GM06990 (cell line): Measurements from ENCODE around the gene NLN.
"Not testable (repeated sequence)": the region's sequence is repeated elsewhere in the genome, so short reads cannot be mapped to it uniquely, and the experiment has no call there.

Experiments
- DNase-seq: peaks from one replicate; pipeline ENCODE4 v3.0.0-alpha.2; 2011; ENCODE audit not compliant: insufficient read length; ENCODE audit errors: extremely low read depth
- H3K27me3 ChIP-seq: replicated peaks from 2 replicates; pipeline ENCODE4 v1.6.0; 2011; ENCODE audit warnings: low read length; ENCODE audit not compliant: control insufficient read depth, insufficient read depth
- H3K36me3 ChIP-seq: 2 replicates; pipeline ENCODE4 v1.5.1; 2011; ENCODE audit warnings: low read length; ENCODE audit not compliant: control insufficient read depth, insufficient read depth
- H3K4me3 ChIP-seq: replicated peaks from 2 replicates; pipeline ENCODE4 v1.5.1; 2011; ENCODE audit warnings: low read depth, mild to moderate bottlenecking, control low read depth, low read length
- TF ChIP-seq, protein P1 (sequence below): IDR thresholded peaks from 2 replicates; pipeline ENCODE4 v1.5.1; 2011; ENCODE audit warnings: low read length, control low read depth, mild to moderate bottlenecking, inconsistent platforms; ENCODE audit not compliant: insufficient read depth, poor library complexity, severe bottlenecking

Gene NLN

GRCh38 chr5:65805089-65805488, 83.1 kb downstream of the NLN start:
- H3K4me3 ChIP-seq: no peak overlapping the region
- no peak for DNase-seq
- H3K36me3 ChIP-seq: no peaks in the 10 kb centered on the region; the same call in 1 of the 2 replicates
- TF ChIP-seq, protein P1, sequence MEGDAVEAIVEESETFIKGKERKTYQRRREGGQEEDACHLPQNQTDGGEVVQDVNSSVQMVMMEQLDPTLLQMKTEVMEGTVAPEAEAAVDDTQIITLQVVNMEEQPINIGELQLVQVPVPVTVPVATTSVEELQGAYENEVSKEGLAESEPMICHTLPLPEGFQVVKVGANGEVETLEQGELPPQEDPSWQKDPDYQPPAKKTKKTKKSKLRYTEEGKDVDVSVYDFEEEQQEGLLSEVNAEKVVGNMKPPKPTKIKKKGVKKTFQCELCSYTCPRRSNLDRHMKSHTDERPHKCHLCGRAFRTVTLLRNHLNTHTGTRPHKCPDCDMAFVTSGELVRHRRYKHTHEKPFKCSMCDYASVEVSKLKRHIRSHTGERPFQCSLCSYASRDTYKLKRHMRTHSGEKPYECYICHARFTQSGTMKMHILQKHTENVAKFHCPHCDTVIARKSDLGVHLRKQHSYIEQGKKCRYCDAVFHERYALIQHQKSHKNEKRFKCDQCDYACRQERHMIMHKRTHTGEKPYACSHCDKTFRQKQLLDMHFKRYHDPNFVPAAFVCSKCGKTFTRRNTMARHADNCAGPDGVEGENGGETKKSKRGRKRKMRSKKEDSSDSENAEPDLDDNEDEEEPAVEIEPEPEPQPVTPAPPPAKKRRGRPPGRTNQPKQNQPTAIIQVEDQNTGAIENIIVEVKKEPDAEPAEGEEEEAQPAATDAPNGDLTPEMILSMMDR: no peak
- H3K27me3 ChIP-seq: no peaks in the 10 kb centered on the region

- not testable (repeated sequence) for H3K36me3 ChIP-seq, DNase-seq, H3K4me3 ChIP-seq, H3K27me3 ChIP-seq
Measured at GRCh38 chr5:65807494-65807893, 85.5 kb downstream of the NLN start.

DNA sequence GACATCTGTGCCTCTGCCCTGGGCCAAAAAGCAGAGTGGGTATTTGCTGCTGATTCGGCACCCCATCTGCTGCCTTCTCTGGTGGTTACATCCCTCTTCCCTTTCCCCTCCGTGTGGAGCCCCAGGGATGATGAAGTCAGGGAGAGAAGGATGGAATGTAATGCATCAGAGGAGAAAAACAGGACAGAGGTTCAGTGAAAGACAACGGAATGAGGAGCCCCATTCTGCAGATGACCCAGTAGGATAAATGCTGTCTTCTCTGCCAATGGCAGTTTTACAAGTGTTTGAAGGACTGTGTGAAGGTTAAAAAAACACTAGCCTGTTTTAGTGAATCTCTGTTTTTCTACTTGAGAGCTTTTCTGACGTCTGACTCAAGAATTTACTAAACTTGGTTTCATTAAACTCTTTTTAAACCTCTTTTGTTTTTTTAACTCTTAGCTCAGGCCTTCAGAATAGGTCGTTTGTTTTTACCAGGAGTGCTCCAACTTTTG, 86.3 kb downstream of the NLN start:
- H3K27me3 ChIP-seq: no peaks in the 10 kb centered on the region
- no peak for DNase-seq
- no peak overlapping the region for H3K4me3 ChIP-seq
- TF ChIP-seq, protein P1: no peak
- no peaks in the 10 kb centered on the region; the same call in 1 of the 2 replicates for H3K36me3 ChIP-seq

DNA sequence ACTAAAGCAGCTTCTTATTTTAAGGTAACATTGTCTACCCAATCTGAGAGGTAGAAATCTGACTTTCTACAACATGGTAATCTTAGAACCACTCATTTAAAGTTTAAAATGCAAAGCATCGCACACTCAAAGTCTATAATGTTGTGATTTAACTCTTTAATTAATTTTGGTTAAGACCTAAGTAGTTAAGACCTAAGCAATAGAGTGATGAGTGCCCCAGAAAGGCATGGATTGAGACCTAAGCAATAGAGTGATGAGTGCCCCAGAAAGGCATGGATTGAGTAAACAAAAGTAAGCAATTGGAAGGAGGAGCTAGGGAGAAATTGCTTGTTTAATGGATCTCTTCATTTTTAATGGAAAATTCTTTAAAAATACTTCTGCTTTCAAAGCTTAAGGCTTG, 86.8 kb downstream of the NLN start:
- Histone ChIP-seq H3K27me3 (no peaks in the 10 kb centered on the region), H3K36me3 (no peaks in the 10 kb centered on the region), H3K4me3 (no peak overlapping the region)
- TF ChIP-seq, protein P1: no peak
- DNase-seq: no peak

- H3K4me3 ChIP-seq: no peak overlapping the region
Measured at GRCh38 chr5:65809817-65810531, 88.0 kb downstream of the NLN start.

DNA sequence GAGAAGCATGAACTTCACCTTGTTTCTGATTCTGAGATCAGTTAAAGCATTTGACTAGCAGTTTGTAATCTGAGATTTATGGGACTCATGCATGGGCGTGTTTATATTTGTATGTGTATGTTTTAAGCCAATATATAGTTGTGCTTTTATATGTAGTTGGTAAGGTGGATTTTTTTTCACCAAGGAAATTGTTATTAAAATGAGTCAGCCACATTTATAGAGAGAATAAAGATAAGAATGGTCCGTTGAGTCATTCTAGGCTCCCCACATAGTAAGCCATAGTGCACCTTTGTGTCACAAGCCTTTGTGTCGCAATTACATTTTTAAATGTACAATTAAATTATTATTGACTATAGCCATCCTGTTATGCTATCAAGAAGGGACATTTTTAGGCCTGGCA, 89.0 kb downstream of the NLN start:
- no peaks in the 10 kb centered on the region for H3K27me3 ChIP-seq
- no peaks in the 10 kb centered on the region for H3K36me3 ChIP-seq
- TF ChIP-seq, protein P1: no peak
- DNase-seq: no peak
- no peak overlapping the region for H3K4me3 ChIP-seq

More at GRCh38 chr5:65809817-65810531, 88.0 kb downstream of the NLN start:
- TF ChIP-seq, protein P1: no peak
- Histone ChIP-seq H3K36me3 (no peaks in the 10 kb centered on the region), H3K27me3 (no peaks in the 10 kb centered on the region)
- no peak for DNase-seq
